Embryonic facial prominence (tissue), 1 donor: ENCODE data around the gene TREH.
A peak's percentile ranks its signal among the peaks of the same experiment; 100 is the strongest.
"Not testable (repeated sequence)": the region's sequence is repeated elsewhere in the genome, so short reads cannot be mapped to it uniquely, and the experiment has no call there.

Experiments
- DNase-seq: peaks from one replicate; pipeline ENCODE4 v3.0.0-alpha.2; 2016; ENCODE audit errors: extremely low spot score

The TREH gene

GRCh38 chr11:118697346-118697745 lies 17.9 kb upstream of the TREH start:
- no peak for DNase-seq

GRCh38 chr11:118696673-118697226 lies 17.3 kb upstream of the TREH start:
- no peak for DNase-seq

DNA sequence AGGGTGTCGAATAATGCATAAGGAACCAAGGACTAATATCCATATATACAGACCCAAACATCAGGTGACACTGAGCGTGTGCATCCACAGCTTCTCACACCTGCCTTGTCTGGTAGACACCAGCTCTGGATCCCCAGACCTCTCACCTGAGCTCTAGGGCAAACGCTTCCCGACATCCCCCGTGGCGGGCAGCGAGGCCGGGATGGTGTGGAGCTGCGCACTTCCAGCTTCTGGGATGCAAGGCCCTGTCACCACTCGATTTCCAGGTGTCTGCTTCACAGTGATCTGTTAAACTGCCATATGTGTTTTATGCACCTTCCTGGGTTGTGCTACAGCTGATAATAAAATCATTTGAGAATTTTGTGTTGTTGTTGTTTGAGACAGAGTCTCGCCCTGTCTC lies 15.3 kb upstream of the TREH start:
- no peak for DNase-seq

- DNase-seq, result no peak
Observed at GRCh38 chr11:118694185-118694584, 14.7 kb upstream of the TREH start.

DNA sequence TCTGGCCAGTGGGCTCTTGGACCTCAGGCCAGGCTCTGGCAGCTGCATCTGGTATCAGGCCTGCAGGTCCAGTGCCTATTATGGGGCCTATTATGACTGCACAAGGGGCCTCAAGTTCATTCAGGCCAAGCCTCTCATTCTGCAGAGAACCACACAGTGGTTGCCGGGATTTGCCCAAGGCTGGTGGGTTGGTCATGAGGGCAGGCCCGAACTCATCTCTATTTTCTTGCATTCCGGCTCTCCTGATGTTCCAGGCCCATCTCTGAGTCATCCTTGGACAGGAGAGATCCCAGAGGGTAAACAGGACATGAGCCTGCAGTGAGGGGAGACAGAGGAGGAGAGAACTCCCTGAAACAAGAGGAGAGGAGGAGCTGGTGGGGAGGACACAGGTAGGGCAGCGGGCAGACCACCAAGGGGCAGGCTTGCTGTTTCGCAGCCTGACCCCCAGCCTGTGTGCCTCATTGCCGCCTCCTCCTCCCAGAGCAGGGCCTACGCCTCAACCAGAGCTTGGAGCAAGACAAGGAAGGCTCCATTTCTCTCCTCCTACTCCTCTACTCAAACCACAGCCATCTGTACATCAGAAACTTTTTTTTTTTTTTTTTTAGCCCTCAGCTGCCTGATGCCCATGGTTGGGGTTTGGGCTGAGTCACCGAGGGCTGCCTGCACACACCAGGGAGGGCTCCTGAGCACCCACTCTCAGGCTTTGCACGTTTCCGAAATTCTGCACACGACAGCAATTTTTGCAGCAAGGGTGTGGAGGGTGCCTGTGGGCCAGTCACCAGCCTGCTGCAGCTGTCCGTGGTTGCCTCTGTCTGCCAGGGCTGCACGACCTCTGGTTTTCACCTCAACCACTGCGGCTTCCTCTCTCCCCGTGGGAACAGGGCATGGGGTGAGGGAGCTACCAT lies 12.7 kb upstream of the TREH start:
- DNase-seq, result no peak

DNA sequence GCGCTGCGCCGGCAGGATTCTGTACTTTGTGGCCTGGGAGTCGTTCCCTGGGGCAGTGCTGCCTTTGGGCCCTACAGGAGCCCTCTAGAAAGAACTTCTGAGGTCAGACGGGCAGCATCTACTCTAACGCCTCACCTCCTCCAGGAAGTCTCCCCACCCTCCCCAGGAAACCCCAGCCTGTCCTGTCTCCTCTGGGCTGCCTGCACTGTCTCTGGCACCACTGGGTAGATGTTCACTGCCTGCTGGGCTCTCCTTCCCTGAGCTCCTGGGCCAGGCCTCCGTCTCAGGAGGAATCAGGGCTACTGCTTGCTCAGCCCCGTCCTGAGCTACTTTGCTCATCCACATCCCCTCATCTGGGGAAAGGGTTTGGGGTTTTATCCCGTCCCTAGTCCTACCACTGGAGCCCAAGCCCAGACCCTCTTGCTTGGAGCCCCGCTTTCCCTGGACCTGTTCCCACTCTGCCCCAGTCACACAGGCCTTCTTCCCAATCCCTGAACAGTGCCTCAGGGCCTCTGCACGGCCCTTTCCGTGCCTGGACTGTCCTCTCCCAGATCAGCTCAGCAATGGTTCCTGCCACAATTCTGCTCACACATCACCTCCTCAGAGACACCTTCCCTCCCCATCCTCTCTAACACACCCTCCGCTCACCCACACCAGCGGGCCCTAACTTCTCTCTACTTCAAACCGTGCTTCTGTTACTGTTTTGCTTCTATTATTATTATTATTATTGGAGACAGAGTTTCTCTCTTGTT lies 11.3 kb upstream of the TREH start:
- no peak for DNase-seq

GRCh38 chr11:118689852-118690552 lies 10.6 kb upstream of the TREH start:
- peak; percentile 53 for DNase-seq

- DNase-seq, result no peak
Observed at GRCh38 chr11:118689503-118689851, 10.0 kb upstream of the TREH start.

DNA sequence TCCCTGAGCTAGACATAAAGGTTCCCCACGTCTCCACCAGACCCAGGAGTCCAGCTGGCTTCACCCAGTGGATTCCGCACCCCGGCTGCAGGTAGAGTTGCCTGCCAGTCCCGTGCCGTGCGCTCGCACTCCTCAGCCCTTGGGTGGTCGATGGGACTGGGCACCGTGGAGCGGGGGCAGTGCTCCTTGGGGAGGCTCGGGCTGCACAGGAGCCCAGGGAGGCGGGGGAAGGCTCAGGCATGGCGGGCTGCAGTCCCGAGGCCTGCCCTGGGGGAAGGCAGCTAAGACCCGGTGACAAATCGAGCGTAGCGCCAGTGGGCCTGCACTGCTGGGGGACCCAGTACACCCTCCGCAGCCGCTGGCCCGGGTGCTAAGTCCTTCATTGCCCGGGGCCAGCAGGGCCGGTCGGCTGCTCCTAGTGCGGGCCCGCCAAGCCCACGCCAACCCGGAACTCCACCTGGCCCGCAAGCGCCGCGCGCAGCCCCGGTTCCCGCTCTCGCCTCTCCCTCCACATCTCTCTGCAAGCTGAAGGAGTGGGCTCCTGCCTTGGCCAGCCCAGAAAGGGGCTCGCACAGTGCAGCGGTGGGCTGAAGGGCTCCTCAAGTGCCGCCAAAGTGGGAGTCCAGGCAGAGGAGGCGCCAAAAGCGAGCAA lies 9.5 kb upstream of the TREH start:
- DNase-seq, result no peak

- not testable (repeated sequence) for DNase-seq
Observed at GRCh38 chr11:118688339-118688738, 8.9 kb upstream of the TREH start.

DNA sequence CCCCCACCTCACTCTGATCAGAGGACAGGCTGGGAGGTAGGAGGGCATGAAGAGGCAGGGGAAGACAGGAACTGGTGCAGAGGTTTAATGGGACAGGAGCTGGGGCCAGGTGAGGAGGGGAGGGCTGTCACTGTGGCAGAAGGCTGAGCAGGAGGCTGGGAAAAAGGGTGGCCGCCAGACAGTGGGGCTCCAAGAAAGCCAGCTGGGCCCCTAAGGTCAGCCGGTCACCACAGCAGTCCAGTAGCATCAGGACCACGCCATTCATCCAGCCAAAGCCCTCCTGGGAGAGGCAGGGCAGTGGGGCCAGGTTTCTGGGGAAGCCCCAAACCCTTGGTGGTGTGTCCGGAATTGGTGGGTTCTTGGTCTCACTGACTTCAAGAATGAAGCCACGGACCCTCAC lies 8.5 kb upstream of the TREH start:
- DNase-seq, result no peak

DNA sequence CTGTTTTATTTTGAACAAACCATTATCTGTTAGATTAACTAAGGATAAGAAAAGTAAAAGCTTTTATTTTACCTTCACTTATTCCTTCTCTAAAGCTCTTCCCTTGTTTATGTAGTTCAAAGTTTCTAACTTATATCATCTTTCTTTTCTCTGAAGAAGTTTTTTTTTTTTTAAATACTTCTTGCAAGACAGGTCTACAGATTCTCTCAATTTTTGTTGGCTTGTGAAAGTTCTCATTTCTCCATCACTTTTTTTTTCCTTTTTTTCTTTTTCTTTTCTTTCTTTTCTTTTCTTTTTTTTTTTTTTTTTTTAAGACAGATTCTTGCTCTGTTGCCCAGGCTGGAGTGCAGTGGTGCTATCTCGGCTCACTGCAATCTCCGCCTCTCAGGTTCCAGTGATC lies 4.7 kb upstream of the TREH start:
- no peak for DNase-seq

- DNase-seq, result not testable (repeated sequence)
Observed at GRCh38 chr11:118682939-118683338, 3.5 kb upstream of the TREH start.

- DNase-seq, result no peak
Observed at GRCh38 chr11:118682372-118682771, 2.9 kb upstream of the TREH start.

DNA sequence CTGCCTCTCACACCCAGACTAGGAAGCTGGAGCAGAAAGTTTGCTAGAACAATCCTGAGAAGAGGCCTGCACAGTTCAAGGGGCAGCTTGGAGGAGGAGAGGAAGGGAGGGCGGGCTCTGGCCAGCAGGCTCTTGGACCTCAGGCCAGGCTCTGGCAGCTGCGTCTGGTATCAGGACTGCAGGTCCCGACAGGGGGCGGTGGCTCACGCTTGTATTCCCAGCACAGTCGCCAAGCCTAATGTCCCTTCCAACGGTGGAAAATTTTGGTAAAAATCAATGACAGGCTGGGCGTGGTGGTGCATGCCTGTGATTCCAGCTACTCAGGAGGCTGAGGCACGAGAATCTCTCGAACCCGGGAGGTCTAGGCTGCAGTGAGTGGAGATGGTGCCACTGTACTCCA lies 542 bp downstream of the TREH start:
- not testable (repeated sequence) for DNase-seq

- no peak for DNase-seq
Observed at GRCh38 chr11:118677977-118678376, 1.5 kb downstream of the TREH start.

DNA sequence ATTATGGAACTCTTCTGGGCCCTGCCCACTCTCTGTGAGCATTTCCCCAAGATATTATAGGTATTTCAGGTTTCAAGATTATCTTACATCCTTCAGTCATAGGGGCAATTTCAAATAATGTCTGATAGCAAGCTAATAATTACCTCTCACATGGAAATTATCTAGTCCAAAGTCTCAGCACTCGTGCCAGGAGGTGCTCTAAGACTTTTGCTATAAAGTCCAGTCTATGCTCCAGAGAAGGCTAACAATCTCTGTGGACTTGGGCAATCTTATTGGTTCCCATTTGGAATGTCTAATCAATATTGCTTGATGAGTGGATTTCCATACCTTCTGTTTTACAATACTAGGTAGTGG lies 5.4 kb downstream of the TREH start:
- no peak for DNase-seq

DNA sequence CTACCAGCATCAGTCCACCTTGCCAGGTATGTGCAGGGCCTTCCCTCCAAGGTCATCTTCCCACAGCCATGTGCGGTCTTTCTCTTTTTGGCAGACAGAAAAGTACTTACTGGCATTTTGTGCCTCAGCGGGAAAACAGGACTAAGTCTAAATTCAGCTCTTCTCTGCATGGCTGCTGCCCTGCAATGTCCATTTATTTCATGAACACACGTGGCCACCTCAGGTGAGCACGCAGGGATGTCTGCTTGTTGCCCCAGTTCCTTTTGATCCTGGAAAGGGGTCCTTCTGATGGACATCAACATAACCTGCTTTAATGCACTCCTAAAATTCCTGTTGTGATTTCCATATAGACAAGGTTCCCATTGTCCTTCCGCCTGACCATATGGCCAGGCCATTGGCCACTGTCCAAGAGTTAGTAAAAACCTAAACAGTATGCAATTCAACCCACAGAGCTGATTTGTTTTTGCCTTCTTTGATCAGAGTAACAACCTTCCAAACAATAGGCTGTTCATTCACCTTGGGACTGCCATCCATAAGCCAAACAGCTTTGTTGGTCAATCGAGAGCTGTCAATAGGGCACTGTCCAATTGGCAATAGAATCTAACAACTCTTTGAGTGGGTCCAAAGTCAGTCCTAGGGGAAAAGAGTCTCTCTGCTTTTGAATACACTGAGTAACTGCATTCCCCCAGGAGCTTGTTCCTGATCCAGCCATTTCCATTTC lies 5.9 kb downstream of the TREH start:
- no peak for DNase-seq

DNA sequence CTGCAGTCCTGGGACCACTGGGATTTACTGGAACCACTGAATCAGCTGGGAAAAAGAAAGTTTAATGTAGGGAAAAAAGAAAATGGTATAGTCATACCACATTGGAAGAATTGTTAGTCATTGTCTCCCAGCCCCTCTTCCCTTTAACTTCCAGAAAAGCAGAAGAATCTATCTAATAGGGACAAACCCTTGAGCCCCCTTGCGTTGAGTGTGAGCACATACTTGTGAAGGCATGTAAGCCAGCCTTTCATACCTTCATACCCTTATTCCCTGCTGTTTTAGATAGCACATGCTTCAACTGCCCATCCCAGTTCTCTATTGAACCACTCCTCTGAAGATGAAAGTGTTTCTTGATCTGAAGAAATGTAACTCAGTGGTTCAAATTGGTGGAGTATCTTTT lies 6.6 kb downstream of the TREH start:
- DNase-seq, result no peak

DNA sequence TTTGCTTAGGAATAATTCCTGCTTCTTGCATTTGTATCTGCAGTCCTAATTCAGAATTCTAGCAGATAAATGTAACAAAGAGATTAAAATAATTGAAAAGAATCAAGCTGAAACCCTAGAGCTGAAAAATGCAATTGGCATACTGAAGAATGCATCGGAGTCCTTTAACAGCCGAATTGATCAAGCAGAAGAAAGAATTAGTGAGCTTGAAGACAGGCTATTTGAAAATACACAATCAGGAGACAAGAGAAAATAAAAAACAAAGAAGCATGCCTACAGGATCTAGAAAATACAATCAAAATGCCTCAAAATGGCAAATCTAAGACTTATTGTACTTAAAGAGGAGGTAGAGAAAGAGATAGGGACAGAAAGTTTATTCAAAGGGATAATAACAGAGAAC lies 8.2 kb downstream of the TREH start:
- DNase-seq, result no peak

DNA sequence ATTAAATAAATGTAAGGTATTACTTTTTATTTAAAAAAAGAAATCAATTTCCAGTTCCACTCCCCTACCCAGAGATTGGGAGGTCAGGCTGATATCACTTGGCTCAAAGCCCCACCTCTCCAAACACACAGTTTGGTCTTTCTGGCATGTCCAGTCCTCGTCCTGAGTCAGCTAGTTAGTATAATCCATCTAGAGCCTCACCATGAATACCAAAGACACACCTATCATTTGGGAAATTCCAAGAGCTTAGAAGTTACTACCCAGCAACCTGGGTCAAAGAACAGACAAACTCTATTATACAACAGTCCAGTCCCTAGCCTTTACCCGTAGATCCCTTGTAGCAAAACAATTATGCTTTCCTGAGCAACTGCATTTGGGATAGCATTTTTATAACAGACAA lies 9.4 kb downstream of the TREH start:
- DNase-seq, result no peak
